ENCODE data around the gene CFAP157. TPM values are rescaled to one million over a fixed set of nuclear protein-coding genes. Genes with fewer than 3 reads are reported as not detected.
A peak's percentile ranks its signal among the peaks of the same experiment; 100 is the strongest.

Gene CFAP157
- polyA plus RNA-seq, 1 experiment = not detected

DNA sequence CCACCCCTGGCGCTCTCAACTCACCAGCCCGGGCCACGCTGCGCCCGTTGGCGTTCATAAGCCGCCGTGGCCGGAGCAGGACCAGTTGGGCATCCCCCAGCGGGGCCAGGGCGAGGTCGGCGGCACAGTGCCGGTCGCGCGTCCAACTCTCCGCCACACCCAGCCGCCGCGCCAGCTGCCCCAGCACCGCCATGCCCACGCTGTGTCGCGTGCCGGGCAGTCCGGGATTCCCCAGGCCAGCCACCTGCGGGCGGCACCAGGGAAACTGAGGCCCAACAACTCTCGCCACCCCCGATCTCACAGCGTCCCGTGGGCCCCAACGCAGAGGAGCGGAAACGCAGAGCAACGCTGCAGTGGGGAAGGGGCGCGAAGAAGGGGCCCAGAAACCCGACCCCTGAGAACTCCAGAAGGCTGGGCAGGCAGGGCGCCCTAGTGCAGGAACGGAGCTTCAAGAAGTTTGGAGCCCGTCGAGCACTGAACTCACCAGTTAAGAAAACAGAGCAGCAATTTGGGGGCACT lies 8.2 kb downstream of the CFAP157 start:
- POLR2A ChIA-PET = no interaction called here

DNA sequence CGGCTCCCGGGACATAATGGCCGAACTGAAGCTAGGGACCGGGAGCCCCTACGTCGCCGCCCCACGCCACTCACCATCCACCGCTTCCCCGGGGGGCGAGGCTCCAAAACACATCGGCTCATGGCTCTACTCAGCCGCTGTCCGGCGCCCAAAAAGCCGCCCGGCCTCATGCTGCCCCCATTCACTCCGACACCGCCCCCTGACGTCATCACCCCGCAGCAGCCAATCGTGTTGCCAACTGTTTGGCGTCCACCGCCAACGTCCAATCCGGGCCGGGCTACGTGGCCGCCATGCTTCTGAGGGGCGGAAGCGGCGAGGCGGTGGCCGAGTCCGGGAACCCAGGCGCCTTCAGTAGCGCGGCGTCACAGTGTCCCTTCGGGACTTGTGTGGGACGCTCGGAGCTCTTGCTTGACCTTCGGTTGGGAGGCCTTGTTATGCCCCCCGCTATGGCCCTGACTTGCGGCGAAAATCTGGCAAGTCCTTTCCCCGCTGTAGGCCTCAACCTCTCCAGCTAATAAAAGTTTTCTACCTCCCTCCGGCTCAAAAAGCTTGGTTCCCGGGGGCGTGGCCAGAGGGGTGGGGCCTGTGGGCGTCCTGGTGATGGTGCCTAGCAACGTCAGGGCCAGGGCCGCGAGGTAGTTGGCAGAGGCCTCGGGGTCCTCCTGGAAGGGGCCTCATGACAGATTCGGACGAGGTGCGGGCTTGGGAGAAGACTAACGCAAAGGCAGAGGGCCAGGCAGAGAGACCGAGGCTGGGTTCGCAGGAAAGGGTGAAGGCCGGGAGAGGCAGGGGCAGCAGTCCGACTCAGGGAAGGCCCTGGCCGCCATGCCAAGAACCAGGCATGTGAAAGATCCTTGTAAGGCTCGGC lies 8.9 kb downstream of the CFAP157 start, which contains the start of the genes PTRH1 and TTC16:
Gene PTRH1 (minus strand): TSS at position 194 of the 868 bp plus-strand sequence. CDS start 24 bp downstream, at position 170.
Gene TTC16 (plus strand): TSS at position 610 of the 868 bp plus-strand sequence. CDS start 67 bp downstream, at position 677.
- CTCF ChIA-PET = interaction anchor here (0.6 to 4.6 kb wide), 4 partner anchors 11 to 140 kb away, joined by 3 to 20 read pairs (median 4); partner anchors contain the start of gene TOR2A
- POLR2A ChIA-PET = interaction anchor here (0.6 kb wide), 1 partner anchor 132 kb away, joined by 4 read pairs; no protein-coding TSS in a partner anchor
- peak within 1 kb of the TSS; percentile 87 for H3K4me3 ChIP-seq (ENCODE audit: low read depth, low read length)
- H3K27me3 ChIP-seq (ENCODE audit: control insufficient read depth, insufficient read depth, low read length) = no peaks in the 10 kb centered on the region
- H3K36me3 ChIP-seq (ENCODE audit: control insufficient read depth, insufficient read depth, low read length) = no peaks in the 10 kb centered on the region
- peak; percentile 65 for DNase-seq (ENCODE audit: low read depth)
- TF ChIP-seq, protein P1, sequence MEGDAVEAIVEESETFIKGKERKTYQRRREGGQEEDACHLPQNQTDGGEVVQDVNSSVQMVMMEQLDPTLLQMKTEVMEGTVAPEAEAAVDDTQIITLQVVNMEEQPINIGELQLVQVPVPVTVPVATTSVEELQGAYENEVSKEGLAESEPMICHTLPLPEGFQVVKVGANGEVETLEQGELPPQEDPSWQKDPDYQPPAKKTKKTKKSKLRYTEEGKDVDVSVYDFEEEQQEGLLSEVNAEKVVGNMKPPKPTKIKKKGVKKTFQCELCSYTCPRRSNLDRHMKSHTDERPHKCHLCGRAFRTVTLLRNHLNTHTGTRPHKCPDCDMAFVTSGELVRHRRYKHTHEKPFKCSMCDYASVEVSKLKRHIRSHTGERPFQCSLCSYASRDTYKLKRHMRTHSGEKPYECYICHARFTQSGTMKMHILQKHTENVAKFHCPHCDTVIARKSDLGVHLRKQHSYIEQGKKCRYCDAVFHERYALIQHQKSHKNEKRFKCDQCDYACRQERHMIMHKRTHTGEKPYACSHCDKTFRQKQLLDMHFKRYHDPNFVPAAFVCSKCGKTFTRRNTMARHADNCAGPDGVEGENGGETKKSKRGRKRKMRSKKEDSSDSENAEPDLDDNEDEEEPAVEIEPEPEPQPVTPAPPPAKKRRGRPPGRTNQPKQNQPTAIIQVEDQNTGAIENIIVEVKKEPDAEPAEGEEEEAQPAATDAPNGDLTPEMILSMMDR (IDR thresholded peaks at IDR 0.05; ENCODE audit: insufficient read depth, low read depth, low read length) = no peak

More for the DNA sequence above, 8.2 kb downstream of the CFAP157 start:
- Histone ChIP-seq H3K4me3 (ENCODE audit: low read depth, low read length) (peak overlapping the region; percentile 87), H3K27me3 (ENCODE audit: control insufficient read depth, insufficient read depth, low read length) (no peaks in the 10 kb centered on the region), H3K36me3 (ENCODE audit: control insufficient read depth, insufficient read depth, low read length) (no peaks in the 10 kb centered on the region)
- TF ChIP-seq, protein P1 (IDR thresholded peaks at IDR 0.05; ENCODE audit: insufficient read depth, low read depth, low read length) = no peak
- DNase-seq (ENCODE audit: low read depth) = no peak
- CTCF ChIA-PET = interaction anchor here (0.9 to 4.6 kb wide), 2 partner anchors 10 to 20 kb away, joined by 4 to 20 read pairs; partner anchors contain the start of gene TOR2A

DNA sequence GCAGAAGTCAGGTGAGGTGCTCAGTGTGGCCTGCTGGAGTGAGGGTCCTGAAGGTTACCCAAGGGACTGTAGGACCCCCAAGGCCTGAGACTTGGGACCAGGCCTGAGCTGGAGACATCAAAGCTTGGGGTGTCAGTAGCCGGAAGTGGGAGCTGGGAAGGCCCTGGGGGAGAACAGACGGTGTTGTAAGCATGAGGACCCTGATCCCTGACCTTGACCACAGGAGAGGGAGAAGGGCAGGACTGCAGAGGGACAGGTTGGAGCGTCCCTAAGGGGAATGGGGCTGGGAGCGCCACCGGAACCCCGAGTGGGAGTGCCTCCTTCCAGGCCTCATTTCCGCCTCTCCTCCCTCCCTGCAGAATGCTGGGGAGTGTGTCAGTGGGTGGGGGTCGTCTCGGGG lies 9.6 kb downstream of the CFAP157 start:
- H3K27me3 ChIP-seq (ENCODE audit: control insufficient read depth, insufficient read depth, low read length) = no peaks in the 10 kb centered on the region
- CTCF ChIA-PET = interaction anchor here (0.6 to 4.6 kb wide), 5 partner anchors 17 to 139 kb away, joined by 3 to 20 read pairs (median 3); partner anchors contain the start of gene TOR2A
- H3K4me3 ChIP-seq (ENCODE audit: low read depth, low read length) = peak overlapping the region; percentile 87
- DNase-seq (ENCODE audit: low read depth) = no peak
- TF ChIP-seq, protein P1 (IDR thresholded peaks at IDR 0.05; ENCODE audit: insufficient read depth, low read depth, low read length) = no peak
- H3K36me3 ChIP-seq (ENCODE audit: control insufficient read depth, insufficient read depth, low read length) = no peaks in the 10 kb centered on the region
- POLR2A ChIA-PET = interaction anchor here (0.6 kb wide), 1 partner anchor 132 kb away, joined by 4 read pairs; no protein-coding TSS in a partner anchor

DNA sequence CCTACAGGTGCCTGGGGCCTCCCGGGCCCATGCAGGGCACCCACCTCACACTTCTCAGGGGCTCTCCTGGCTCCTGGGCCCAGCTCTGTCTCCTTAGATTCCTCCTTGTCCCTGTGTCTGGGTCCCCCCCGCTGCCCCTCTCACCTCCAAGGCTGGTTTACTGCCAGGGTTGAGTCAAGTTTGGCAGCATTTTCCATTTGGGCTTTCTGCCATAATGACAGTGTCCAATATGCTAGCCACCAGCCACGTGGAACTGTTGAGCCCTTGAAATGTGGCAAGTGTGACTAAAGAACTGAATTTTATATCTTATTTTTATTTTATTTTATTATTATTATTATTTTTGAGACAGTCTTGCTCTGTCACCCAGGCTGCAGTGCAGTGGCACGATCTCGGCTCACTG lies 11.0 kb downstream of the CFAP157 start:
- Histone ChIP-seq H3K36me3 (ENCODE audit: control insufficient read depth, insufficient read depth, low read length) (no peaks in the 10 kb centered on the region), H3K27me3 (ENCODE audit: control insufficient read depth, insufficient read depth, low read length) (no peaks in the 10 kb centered on the region), H3K4me3 (ENCODE audit: low read depth, low read length) (no peak overlapping the region)
- ChIA-PET POLR2A (no interaction called here), CTCF (interaction anchor here (1.7 to 1.9 kb wide), 2 partner anchors 15 to 17 kb away, joined by 4 to 6 read pairs; partner anchors contain the start of gene TOR2A)
- no peak for DNase-seq (ENCODE audit: low read depth)
- TF ChIP-seq, protein P1 (IDR thresholded peaks at IDR 0.05; ENCODE audit: insufficient read depth, low read depth, low read length) = no peak
